WERI-Rb-1 (cell line): Measurements from ENCODE around the gene RAPGEF1.

Source experiments
- DNase-seq: peaks from one replicate; pipeline ENCODE4 v3.0.0-alpha.2; 2020
- H3K27ac ChIP-seq: fragments of 250-450 bp; sonication (Bioruptor Pico); 2 replicates; pipeline ENCODE4 v1.5.1; 2020; ENCODE audit warnings: mild to moderate bottlenecking, moderate library complexity
- H3K27me3 ChIP-seq: fragments of 250-450 bp; sonication (Bioruptor Pico); 2 replicates; pipeline ENCODE4 v1.5.1; 2021; ENCODE audit warnings: mild to moderate bottlenecking, low read depth, moderate library complexity; ENCODE audit not compliant: insufficient read depth, severe bottlenecking
- H3K36me3 ChIP-seq: fragments of 250-450 bp; sonication (Bioruptor Pico); 2 replicates; pipeline ENCODE4 v1.5.1; 2020; ENCODE audit warnings: mild to moderate bottlenecking, moderate library complexity
- H3K4me3 ChIP-seq: 2 replicates; pipeline ENCODE4 v1.5.1; 2011; ENCODE audit warnings: low read depth, mild to moderate bottlenecking, control low read depth, low read length
- H3K9me3 ChIP-seq: fragments of 250-450 bp; sonication (Bioruptor Pico); 2 replicates; pipeline ENCODE4 v1.5.1; 2021; ENCODE audit warnings: mild to moderate bottlenecking, moderate library complexity; ENCODE audit not compliant: severe bottlenecking
- TF ChIP-seq, protein P1 (sequence below): IDR thresholded peaks from 2 replicates; pipeline ENCODE4 v1.5.1; 2011; ENCODE audit warnings: low read depth, mild to moderate bottlenecking, control low read depth, inconsistent platforms, low read length

RAPGEF1 gene

DNA sequence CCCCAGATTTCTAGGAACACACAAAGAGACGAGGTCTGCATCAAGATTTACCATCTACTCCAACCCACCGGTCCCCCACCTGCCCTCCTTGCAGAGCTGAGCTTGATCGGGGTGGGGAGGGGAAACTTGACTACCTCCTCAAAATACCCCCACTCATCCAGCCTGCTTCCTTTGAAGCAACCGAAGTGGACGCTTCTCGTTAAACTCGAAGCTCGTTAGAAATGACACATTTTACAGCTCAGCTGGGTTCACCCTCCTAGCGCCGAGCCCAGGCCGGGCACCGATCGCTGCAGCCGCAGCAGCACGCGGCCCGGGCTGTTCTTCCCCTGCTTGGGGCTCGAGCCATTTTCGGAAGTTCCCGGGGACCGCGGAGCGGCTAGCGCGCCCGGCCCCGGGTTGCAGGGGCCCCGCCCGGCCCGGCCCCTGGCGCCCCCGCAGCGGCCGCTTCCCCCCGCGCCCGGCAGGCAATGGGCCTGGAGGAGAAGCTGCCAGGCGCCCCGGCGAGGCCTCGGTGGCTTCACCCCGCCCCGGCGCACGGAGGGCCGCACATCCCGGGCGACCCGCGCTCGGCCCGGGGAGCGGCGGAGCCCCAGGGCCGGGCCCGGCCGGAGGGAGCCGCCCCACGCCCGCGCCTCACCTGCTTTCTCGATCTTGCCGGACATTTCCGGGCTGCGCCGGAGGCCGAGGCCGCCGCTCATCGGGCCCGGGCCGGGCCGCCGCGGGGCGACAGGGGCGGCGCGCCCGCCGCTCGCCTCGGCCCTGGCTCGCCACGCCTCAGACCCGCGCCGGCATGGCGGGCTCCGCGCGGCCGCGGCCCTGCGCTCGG is 530 bp downstream of the RAPGEF1 start:
- DNase-seq, result peak; percentile 32
- Histone ChIP-seq H3K4me3 (peak overlapping the region; percentile 74), H3K27ac (peak overlapping the region; percentile 36; the same call in 1 of the 2 replicates), H3K9me3 (no peaks in the 10 kb centered on the region), H3K36me3 (peaks cover 15% of the 10 kb centered on the region), H3K27me3 (no peaks in the 10 kb centered on the region)
- TF ChIP-seq, protein P1, sequence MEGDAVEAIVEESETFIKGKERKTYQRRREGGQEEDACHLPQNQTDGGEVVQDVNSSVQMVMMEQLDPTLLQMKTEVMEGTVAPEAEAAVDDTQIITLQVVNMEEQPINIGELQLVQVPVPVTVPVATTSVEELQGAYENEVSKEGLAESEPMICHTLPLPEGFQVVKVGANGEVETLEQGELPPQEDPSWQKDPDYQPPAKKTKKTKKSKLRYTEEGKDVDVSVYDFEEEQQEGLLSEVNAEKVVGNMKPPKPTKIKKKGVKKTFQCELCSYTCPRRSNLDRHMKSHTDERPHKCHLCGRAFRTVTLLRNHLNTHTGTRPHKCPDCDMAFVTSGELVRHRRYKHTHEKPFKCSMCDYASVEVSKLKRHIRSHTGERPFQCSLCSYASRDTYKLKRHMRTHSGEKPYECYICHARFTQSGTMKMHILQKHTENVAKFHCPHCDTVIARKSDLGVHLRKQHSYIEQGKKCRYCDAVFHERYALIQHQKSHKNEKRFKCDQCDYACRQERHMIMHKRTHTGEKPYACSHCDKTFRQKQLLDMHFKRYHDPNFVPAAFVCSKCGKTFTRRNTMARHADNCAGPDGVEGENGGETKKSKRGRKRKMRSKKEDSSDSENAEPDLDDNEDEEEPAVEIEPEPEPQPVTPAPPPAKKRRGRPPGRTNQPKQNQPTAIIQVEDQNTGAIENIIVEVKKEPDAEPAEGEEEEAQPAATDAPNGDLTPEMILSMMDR, result no peak

DNA sequence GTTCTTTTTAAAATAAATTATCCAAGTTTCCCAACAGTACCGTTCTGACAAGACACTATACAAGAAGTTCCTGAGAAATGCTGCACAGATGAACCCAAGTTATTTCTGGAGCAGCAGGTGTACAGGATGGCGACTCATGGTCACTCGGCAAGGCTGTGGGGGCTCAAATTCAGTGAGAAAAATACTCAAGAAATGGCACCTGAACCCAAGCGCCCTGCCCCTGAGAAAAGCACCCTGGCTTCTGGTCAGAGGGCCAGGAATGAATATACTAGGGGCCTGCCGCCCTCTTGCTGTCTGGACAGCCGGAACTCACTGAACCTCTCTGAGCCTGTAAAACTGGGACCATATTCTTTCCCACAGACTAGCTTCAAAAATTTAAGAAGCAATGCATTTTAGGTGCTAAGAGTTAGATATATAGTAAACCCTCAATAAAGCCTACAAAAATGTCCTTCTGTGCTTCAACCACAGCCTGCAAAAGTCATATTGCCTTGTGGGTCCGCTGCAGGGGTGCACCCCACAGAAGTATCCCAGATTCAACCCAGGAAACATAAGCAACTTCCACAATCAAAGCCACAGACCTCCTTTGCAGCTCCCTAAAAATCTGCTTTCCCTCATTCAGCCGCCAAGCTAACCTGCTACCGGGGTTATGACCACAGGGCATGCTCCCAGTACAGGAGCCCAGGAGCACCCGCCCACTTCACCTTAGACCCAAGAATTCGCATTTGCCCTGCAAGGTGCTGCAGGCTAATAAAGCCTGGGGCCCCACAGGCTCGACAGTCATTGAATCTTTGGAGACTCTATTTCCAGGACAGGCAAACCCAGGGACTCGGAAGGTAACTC is 1.4 kb downstream of the RAPGEF1 start:
- peak overlapping the region; percentile 74 for H3K4me3 ChIP-seq
- TF ChIP-seq, protein P1, result no peak
- H3K36me3 ChIP-seq, result peaks cover 16% of the 10 kb centered on the region
- DNase-seq, result peak; percentile 37
- no peak overlapping the region for H3K27ac ChIP-seq
- no peaks in the 10 kb centered on the region for H3K9me3 ChIP-seq
- no peaks in the 10 kb centered on the region for H3K27me3 ChIP-seq

GRCh38 chr9:131737426-131737825 is 2.5 kb downstream of the RAPGEF1 start:
- Histone ChIP-seq H3K4me3 (no peak overlapping the region), H3K9me3 (no peaks in the 10 kb centered on the region), H3K36me3 (peaks cover 16% of the 10 kb centered on the region), H3K27ac (no peak overlapping the region), H3K27me3 (no peaks in the 10 kb centered on the region)
- TF ChIP-seq, protein P1, result no peak
- DNase-seq, result no peak

GRCh38 chr9:131736431-131736830 is 3.4 kb downstream of the RAPGEF1 start:
- Histone ChIP-seq H3K27ac (no peak overlapping the region), H3K9me3 (no peaks in the 10 kb centered on the region), H3K27me3 (no peaks in the 10 kb centered on the region), H3K4me3 (no peak overlapping the region), H3K36me3 (peaks cover 16% of the 10 kb centered on the region)
- DNase-seq, result no peak
- TF ChIP-seq, protein P1, result no peak

DNA sequence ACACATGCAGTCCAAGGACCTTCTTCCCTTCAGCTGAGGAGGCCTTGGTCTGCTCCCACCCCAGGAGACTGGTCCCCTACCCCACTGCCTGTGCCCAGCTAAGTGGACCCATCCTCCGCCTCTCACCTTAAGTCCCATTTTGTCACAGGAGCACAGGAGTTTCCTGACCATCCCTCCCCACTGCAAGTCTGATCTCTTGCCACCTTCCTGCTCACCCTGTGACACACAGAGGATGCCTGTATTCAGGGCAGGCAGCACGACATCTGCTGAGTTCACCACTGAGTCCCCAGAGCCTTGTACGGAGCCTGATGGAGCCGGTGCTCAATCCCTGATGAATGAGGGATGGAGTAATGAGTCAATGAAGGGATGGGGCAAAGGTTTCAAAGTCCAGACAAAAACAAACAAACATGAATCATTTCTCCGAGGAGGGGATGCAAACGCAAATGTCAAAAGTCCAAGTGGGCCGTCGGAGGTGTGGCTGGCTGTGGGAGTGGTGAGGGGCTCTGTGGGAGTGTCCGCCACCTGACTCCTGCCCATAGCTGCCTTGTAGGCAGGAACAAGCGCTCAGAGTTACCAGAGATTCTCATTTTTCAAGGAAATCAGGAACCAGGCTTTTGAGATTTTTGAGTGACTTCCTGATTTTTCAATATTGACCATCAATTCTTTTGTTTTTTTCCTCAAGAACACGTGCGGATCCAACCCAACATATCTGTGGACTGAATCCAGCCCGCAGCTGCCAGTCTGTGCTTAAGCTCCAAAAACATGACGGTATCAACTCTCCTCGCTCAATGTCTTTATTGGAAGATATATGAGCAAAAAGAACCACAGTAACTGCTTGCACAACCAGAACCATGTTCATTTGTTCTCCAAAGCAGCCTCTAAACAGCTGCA is 4.4 kb downstream of the RAPGEF1 start:
- DNase-seq, result no peak
- TF ChIP-seq, protein P1, result no peak

More for the DNA sequence above, 4.4 kb downstream of the RAPGEF1 start:
- no peak overlapping the region for H3K27ac ChIP-seq
- H3K27me3 ChIP-seq, result no peaks in the 10 kb centered on the region
- peaks cover 16% of the 10 kb centered on the region for H3K36me3 ChIP-seq
- no peaks in the 10 kb centered on the region for H3K9me3 ChIP-seq
- no peak overlapping the region for H3K4me3 ChIP-seq
